Measurements from ENCODE around the gene MAP4K3.
"Not testable (repeated sequence)": the region's sequence is repeated elsewhere in the genome, so short reads cannot be mapped to it uniquely, and the experiment has no call there.

MAP4K3 gene

GRCh38 chr2:39362595-39362994, 74.5 kb downstream of the MAP4K3 start:
- DNase-seq, result no peak

- DNase-seq, result no peak
Observed at GRCh38 chr2:39361511-39361910, 75.6 kb downstream of the MAP4K3 start.

- not testable (repeated sequence) for DNase-seq
Observed at GRCh38 chr2:39360342-39360741, 76.7 kb downstream of the MAP4K3 start.

- DNase-seq, result no peak
Observed at GRCh38 chr2:39359453-39360038, 77.5 kb downstream of the MAP4K3 start.

GRCh38 chr2:39356922-39357639, 80.0 kb downstream of the MAP4K3 start:
- no peak for DNase-seq

- DNase-seq, result no peak
Observed at GRCh38 chr2:39350658-39351057, 86.4 kb downstream of the MAP4K3 start.

- no peak for DNase-seq
Observed at GRCh38 chr2:39338502-39338901, 98.6 kb downstream of the MAP4K3 start.

- no peak for DNase-seq
Observed at GRCh38 chr2:39335930-39336329, 101.2 kb downstream of the MAP4K3 start.

- no peak for DNase-seq
Observed at GRCh38 chr2:39334978-39335377, 102.1 kb downstream of the MAP4K3 start.

GRCh38 chr2:39334529-39334928, 102.6 kb downstream of the MAP4K3 start:
- DNase-seq, result no peak

- DNase-seq, result no peak
Observed at GRCh38 chr2:39326644-39327043, 110.4 kb downstream of the MAP4K3 start.

GRCh38 chr2:39325966-39326365, 111.1 kb downstream of the MAP4K3 start:
- DNase-seq, result no peak

GRCh38 chr2:39321056-39322035, 115.7 kb downstream of the MAP4K3 start:
- DNase-seq, result not testable (repeated sequence)

- no peak for DNase-seq
Observed at GRCh38 chr2:39320162-39320561, 116.9 kb downstream of the MAP4K3 start.

GRCh38 chr2:39313575-39313974, 123.5 kb downstream of the MAP4K3 start:
- DNase-seq, result no peak

- no peak for DNase-seq
Observed at GRCh38 chr2:39311469-39311868, 125.6 kb downstream of the MAP4K3 start.

- no peak for DNase-seq
Observed at GRCh38 chr2:39308778-39309177, 128.3 kb downstream of the MAP4K3 start.

GRCh38 chr2:39306626-39307025, 130.5 kb downstream of the MAP4K3 start:
- DNase-seq, result no peak

GRCh38 chr2:39304729-39305128, 132.4 kb downstream of the MAP4K3 start:
- no peak for DNase-seq

- no peak for DNase-seq
Observed at GRCh38 chr2:39304200-39304599, 132.9 kb downstream of the MAP4K3 start.

GRCh38 chr2:39301352-39301751, 135.7 kb downstream of the MAP4K3 start:
- DNase-seq, result no peak

- no peak for DNase-seq
Observed at GRCh38 chr2:39300044-39300978, 136.8 kb downstream of the MAP4K3 start.
